HG03280 (cell line): ENCODE results near the gene EGFL7.

Experiments used
- ATAC-seq: cut with Tn5 transposase; IDR thresholded peaks from one replicate; pipeline ENCODE4 v1.9.1; 2021; ENCODE audit warnings: mild to moderate bottlenecking, moderate library complexity; ENCODE audit not compliant: unreplicated experiment

The EGFL7 gene

GRCh38 chr9:136662656-136663581, at the start of gene EGFL7:
Gene EGFL7, plus strand, starts transcription at chr9:136662916. Its CDS starts 5,367 bp downstream, at chr9:136668283.
- ATAC-seq = no peak

DNA sequence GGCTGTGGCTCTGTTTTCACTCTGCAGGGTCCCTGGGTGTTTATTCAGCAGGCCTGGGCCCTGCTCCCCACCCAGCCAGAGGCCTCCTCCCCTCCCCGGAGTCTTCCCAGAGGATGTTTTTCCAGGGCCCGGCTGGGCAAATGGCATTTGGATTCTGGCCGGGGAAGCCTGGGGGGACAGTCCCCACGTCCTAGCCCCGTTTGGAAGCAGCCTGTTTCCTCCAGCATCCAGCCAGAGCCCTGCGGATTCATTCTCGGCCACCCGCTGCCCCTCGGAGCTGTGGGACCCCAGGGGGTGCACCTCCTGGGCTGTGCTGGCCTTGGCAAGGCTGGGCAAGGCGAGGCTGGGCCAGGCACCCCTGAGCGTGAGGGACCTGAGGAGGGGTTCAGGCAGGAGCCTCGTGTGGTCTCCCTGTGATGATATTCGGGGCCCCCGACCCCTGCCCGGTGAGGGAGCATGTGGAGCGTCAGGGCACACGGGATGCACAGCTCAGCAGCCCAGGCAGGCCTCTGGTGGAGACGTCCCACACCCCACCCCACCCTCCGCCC, 48.8 kb upstream of the EGFL7 start:
- ATAC-seq = no peak

GRCh38 chr9:136614372-136614922, 48.3 kb upstream of the EGFL7 start:
- ATAC-seq = no peak

- ATAC-seq = no peak
These were observed 47.6 kb upstream of the EGFL7 start for GRCh38 chr9:136614967-136615623.

- no peak for ATAC-seq
These were observed 46.9 kb upstream of the EGFL7 start for GRCh38 chr9:136615631-136616306.

DNA sequence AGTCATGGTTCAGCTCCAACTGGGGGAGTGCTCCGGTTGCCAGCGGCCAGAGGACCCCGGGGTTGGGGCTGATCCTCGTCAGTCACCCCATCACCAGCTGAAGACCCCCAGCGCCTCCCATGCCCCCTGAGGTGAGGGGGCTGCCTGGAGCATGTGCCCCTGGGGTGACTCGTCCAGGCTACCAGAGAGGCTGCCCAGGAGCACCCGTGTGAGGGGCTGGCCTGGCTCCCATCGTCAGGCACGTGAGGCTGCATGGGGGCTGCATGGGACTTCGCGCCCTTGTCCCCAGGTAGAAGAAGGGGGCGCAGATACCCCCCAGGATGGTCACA, 46.4 kb upstream of the EGFL7 start:
- no peak for ATAC-seq

DNA sequence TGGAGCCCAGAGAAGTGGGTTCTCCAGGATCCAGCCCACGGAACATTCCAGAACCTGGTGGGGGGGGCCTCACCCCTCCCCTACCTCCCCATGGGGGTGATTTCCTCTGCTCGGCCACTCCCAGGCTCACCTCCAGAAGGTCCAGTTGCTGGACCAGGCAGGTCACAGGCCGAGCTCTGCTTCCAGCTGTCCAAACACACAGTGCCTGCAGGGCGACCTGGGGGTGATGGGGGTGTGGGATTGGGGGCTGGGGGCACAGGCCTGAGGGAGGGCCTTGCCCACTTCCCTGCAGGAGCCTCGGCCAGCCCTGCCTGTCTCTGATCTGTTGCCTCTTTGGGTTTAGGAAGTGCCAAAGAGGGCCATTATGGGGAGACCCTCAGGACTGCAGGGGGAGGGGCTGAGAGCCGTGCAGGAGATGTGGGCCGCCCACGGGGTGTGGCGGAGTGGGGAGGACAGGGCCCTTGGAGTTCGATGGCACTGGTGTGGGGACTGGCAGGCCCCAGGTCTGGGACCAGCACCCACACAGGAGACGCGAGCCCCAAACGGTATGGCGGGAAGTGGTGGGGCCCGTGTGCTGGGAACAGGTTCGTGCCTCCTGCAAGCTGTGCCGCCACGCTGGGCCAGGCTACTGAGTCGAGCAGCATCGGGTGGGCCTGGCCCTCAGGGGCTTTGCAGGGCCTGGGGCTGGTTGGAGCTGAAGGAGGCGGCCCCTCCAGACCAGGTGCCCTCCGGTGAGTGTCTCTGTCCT, 45.6 kb upstream of the EGFL7 start:
- ATAC-seq = no peak

- ATAC-seq = no peak
These were observed 44.8 kb upstream of the EGFL7 start for GRCh38 chr9:136617746-136618579.

GRCh38 chr9:136618580-136619547, 43.9 kb upstream of the EGFL7 start:
- no peak for ATAC-seq

- ATAC-seq = no peak
These were observed 42.8 kb upstream of the EGFL7 start for GRCh38 chr9:136619742-136620440.

DNA sequence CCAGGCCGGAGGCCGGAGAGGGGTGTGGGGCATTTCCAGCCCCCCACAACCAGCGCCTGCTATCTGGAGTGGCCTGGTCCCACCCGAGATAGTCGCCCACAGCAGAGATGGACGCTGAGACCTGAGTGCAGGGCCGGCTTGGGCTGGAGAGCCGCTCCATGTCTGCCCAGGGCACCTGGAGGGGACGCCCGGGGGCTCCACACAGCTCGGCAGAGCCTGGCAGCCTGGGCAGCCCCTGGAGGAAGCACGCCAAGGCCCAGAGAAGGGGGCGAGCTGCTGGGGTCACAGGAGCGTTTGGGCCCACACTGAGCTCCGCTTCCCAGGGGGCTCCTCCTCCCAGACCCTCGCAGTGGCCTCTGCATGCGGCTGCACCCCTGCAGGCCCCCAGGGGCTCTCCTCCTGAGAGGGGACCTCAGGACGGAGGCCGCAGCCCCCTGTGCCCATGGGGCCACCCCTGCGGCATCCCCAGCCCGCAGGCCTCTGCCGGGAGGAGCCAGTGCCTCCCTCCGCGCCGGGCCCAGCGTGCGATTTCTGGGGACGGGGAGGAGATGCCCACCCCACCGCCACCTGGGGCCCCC, 42.2 kb upstream of the EGFL7 start:
- ATAC-seq = no peak

GRCh38 chr9:136621019-136621733, 41.5 kb upstream of the EGFL7 start:
- ATAC-seq = no peak

DNA sequence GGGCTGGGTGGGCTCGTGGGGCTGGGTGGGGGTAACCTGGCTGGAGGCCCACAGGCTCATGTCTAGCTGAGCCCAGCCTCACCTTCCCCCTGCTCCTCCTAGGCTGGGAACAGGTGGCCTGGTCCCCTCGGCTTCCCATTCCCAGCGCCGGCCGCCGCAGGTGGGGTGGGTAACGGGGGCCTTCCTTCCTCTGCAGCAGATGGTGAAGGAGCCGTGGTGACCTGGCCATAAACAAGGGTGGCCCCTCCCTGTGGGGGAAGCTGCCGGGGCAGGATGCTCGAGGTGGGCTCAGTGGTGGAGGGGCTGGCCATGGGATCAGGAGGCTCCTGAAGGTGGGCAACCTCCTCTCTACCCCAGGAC, 41.0 kb upstream of the EGFL7 start:
- no peak for ATAC-seq

- no peak for ATAC-seq
These were observed 40.2 kb upstream of the EGFL7 start for GRCh38 chr9:136622538-136622948.

- no peak for ATAC-seq
These were observed 39.5 kb upstream of the EGFL7 start for GRCh38 chr9:136623016-136623841.

- no peak for ATAC-seq
These were observed 38.9 kb upstream of the EGFL7 start for GRCh38 chr9:136623842-136624183.
